GM19395 (cell line): ENCODE measurements around the gene PPIF.

Experiments used
- ATAC-seq: cut with Tn5 transposase; IDR thresholded peaks from one replicate; pipeline ENCODE4 v1.9.1; 2021; ENCODE audit warnings: mild to moderate bottlenecking, moderate library complexity; ENCODE audit not compliant: unreplicated experiment

Gene PPIF

GRCh38 chr10:79399223-79399831 is 52.1 kb downstream of the PPIF start:
- ATAC-seq, result no peak

GRCh38 chr10:79400146-79401004 is 53.1 kb downstream of the PPIF start:
- no peak for ATAC-seq

GRCh38 chr10:79401015-79401921 is 54.0 kb downstream of the PPIF start:
- no peak for ATAC-seq

GRCh38 chr10:79402625-79402946 is 55.3 kb downstream of the PPIF start:
- ATAC-seq, result no peak

- no peak for ATAC-seq
These were observed 55.7 kb downstream of the PPIF start for GRCh38 chr10:79402951-79403350.

- ATAC-seq, result no peak
These were observed 56.4 kb downstream of the PPIF start for GRCh38 chr10:79403441-79404230.

- no peak for ATAC-seq
These were observed 57.0 kb downstream of the PPIF start for GRCh38 chr10:79404231-79404609.

- ATAC-seq, result no peak
These were observed 57.4 kb downstream of the PPIF start for GRCh38 chr10:79404690-79405131.
